Keratinocyte (primary cell): ENCODE measurements around the gene PTPRR.

Experiments used
- CTCF ChIP-seq, 3 experiments: IDR thresholded peaks in 1 of 3; conservative IDR thresholded peaks in 1 of 3; optimal IDR thresholded peaks in 1 of 3; 2 replicates in 2 of 3; 3 replicates in 1 of 3; pipeline versions ENCODE3 to v1.5.1; 2011; ENCODE audit warnings: low read length in 3 of 3, mild to moderate bottlenecking in 3 of 3, moderate library complexity in 2 of 3, control low read depth in 1 of 3, inconsistent platforms in 1 of 3; ENCODE audit not compliant: insufficient read depth in 2 of 3; ENCODE audit errors: extremely low read depth in 1 of 3
- EZH2 ChIP-seq: IDR thresholded peaks from one replicate; pipeline ENCODE4 v1.6.1; 2012; ENCODE audit warnings: inconsistent platforms, mild to moderate bottlenecking, low read length, moderate library complexity

GRCh38 chr12:70657616-70658286 is 262.8 kb downstream of the PTPRR start:
- TF ChIP-seq CTCF (optimal IDR thresholded peaks at IDR 0.05 in 1 of 3, IDR thresholded peaks at IDR 0.05 in 1 of 3, conservative IDR thresholded peaks at IDR 0.05 in 1 of 3; ENCODE audit: extremely low read depth in 1 of 3, insufficient read depth in 2 of 3, low read length in 3 of 3) (no peak), EZH2 (no peak)
